KBM-7 (cell line): ENCODE results near the gene LMNB1.
"Not testable (repeated sequence)": the region's sequence is repeated elsewhere in the genome, so short reads cannot be mapped to it uniquely, and the experiment has no call there.

Source experiments
- DNase-seq: peaks from one replicate; pipeline ENCODE4 v3.0.0-alpha.2; 2015
- in situ Hi-C: fragments of 300-500 bp; cut with MboI; formaldehyde crosslinking; loops from 2 replicates; pipeline ENCODE4 v1.14.3; 2020; ENCODE audit warnings: low sequenced_read_pairs, low pct_unique_long_range_greater_than_20kb, mixed read lengths

The LMNB1 gene

DNA sequence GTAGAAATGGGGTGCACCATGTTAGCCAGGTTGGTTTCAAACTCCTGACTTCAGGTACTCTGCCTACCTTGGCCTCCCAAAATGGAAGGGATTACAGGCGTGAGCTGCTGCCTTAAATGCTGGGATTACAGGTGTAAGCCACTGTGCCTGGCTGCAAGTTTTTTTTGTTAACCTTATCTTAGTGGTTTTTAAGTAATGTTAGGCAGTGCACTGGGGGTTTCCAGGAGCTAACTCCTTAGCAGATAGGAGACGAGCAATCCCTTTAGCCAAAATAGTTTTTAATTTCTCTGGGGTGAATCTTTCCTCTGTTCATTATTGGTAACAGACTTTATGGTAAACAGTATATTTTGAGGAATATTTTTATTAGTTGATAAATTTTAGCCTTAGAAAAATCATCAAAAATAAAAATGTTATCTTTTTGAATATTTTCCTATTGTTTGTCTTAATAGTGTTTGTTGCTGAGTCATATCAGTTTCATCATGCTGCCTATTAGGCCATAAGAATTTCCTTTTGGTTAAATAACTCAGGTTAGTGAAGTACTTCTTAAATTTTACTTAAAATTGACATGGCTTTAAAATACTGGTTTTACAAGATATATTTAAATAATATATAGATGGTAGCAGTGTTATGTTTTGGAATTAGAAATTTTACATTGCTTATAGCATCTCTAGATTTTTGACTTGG, 37.9 kb downstream of the LMNB1 start:
- DNase-seq, result no peak
- in situ Hi-C loops, result no loop called here

DNA sequence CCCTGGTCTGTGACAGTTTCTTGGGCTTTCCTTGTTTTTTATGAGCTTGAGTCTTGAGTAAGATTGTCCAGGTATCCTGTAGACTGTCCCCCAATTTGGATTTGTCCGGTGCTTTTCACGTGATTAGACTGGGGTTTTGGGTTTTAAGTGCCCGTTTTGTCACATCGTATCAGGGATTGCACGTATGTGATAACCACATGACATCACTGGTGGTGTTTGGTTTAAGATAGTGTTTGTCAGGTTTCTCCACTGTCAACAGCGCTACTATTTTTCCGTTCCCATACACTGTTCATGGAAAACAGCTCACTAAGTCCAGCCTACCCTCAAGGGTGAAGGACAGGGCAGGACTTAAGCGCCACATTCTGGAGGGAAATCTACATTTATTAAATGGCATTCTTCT, 39.7 kb downstream of the LMNB1 start:
- in situ Hi-C loops, result no loop called here
- DNase-seq, result no peak

DNA sequence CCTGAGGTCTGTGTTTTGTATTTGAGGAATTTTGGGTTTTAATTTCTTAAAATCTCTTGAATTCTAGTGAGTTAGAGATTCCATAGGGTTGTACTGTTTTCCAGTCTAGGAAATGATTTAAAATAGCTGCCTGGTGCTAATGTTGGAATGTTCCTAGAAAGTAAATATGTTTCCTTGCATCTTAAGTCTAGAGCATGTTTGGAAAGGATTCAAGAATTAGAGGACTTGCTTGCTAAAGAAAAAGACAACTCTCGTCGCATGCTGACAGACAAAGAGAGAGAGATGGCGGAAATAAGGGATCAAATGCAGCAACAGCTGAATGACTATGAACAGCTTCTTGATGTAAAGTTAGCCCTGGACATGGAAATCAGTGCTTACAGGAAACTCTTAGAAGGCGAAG, 41.8 kb downstream of the LMNB1 start:
- no peak for DNase-seq
- in situ Hi-C loops, result no loop called here

DNA sequence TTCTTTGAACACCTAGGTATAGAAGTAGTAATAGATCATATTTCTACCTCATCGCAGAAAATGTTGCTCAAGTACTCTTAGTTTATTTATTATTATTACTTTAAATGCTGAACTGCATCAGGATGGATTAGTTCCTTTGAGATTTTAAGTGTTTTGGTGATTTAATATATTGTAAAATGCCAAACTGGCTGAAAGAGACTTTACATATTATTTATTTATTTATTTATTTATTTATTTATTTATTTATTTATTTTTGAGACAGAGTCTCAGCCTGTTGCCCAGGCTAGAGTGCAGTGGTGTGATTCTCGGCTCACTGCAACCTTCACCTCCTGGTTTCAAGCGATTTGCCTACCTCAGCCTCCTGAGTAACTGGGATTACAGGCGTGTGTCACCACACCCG, 42.3 kb downstream of the LMNB1 start:
- DNase-seq, result no peak
- in situ Hi-C loops, result no loop called here

DNA sequence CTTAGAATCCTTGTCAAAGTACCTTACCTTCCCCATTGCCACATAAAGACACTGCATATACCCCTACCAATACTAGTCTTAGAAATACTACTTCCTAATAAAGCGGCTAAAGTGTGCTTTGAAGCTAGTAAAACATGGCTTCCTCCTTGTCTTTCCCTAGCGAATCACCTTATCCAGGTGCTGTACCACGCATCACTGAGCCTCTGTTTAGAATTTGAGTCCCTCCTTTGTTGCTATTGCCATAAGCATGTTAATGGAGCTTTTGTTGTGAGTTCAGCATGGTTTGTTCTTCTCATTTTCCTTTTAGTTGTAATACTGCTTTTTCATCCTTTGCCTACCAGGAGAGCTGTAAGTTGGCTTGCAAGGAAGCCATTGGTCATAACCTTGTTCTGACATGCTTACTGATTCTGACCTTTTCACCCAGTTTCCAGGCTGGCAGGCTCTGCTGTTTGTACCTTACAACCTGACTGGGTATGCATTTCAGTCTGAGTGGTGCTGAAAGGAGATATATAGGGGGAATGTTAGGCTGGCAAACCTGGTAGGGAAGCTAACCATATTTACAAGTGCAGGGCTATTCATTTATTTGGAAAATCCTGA, 49.8 kb downstream of the LMNB1 start:
- no peak for DNase-seq
- in situ Hi-C loops, result no loop called here

DNA sequence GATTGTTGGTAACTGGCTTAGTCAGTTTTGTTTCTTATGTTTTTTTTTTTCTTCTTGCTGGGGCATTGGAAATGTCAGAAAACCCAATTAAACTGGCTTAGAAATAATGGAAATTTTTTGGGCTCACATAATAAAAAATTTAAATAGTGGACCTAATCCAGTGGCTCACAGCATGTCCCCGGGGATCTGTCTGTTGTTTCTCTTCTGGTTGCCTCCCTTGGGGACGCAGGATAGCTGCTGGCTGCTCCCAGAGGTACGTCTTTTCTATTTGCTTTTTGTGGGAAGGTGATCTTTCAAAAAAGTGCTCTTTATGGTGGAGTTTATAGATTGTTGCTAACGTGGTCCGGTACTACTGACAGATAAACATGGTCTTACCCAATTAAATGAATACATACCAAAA, 52.2 kb downstream of the LMNB1 start:
- in situ Hi-C loops, result no loop called here

DNA sequence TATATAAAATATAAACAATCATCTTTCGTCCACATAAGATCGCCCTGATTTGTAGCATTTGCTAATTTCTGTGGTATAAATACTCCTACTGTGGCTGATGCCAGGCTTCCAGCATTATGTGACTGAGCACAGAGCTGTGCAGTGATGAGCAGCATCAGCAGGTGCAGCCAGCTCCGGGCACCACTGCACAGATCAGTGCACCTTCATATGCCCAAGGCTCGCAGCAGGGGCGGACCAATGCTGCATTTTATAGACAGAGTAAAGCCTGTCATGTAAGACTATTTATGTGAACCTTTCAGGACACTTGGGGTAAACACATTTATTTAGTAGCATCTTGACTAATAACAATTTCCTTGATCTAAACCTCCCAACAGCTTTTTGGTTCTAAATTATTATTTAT, 53.1 kb downstream of the LMNB1 start:
- DNase-seq, result no peak
- in situ Hi-C loops, result no loop called here

More for the DNA sequence above, 52.2 kb downstream of the LMNB1 start:
- no peak for DNase-seq

DNA sequence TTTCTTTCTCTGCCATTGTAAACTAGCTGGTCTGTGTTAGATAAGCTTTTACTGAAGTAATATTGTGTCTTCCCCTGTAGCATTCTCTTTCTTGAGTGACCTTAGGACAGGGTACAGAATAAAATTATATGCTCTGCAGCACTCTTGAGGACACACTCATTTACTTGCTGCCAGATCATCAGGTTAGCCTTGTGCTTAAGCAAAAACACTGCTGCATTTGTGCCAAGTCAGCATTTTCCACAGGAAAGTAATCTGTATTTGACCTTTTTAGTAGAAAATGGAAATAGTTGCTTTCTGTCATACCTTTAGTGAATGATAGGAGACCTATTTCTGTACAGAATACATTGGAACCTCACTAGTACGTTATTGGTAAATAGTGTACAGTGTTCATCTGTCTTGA, 54.2 kb downstream of the LMNB1 start:
- no peak for DNase-seq

DNA sequence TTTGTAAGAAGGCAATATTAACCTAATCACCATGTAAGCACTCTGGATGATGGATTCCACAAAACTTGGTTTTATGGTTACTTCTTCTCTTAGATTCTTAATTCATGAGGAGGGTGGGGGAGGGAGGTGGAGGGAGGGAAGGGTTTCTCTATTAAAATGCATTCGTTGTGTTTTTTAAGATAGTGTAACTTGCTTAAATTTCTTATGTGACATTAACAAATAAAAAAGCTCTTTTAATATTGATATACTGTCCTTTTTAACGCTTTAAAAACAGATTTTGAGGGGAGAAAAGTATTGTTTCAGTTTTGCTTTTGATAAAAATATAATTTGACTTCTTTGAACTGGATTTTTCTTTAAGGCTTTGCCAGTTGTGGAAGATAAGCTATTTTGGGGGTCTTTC, 59.8 kb downstream of the LMNB1 start:
- in situ Hi-C loops, result no loop called here
- DNase-seq, result no peak

More for the DNA sequence above, 54.2 kb downstream of the LMNB1 start:
- in situ Hi-C loops, result no loop called here

DNA sequence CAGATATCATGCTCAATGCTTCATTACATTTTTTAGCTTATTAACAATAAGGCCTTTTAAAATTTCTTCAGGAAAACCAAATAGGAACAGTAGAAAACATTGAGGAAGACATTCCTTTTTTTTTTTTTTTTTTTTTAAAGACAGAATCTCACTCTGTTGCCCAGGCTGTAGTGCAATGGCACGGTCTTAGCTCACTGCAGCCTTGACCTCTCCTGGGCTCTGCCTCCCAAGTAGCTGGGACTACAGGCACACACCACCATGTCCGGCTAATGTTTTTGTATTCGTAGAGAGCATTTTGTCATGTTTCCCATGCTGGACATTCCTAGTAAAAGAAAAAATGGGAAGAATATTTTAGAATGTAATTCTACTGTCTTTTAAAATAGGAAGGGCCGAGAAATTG, 60.3 kb downstream of the LMNB1 start:
- DNase-seq, result no peak
- in situ Hi-C loops, result no loop called here

DNA sequence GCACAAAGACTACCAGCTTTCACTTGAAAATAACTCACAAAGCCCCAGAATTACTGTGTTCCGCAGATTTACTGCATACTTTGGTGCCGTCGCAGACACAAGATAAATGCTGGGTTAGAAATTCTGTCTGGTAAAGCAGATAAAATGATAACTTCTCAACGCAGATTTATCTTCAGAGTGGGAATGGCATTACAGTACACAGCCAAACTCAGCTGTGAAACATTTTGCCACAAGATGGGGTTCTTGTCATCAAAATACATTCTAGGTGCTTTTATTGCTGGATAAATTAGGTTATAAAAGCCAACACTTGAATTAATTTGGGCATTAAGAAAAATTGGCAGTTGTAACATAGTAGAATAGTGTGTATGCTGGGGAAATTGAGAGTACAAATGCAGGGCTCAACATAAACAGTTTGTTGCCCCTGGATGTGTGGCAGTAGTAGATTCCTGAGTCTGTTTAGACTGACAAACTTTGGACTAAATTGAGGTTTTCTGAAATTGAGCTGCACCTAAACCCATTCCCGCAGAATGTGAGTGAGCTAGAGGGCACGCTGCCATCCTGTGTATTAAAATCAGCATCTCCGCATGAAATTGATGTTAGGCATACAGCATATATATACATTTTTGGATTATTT, 61.1 kb downstream of the LMNB1 start:
- DNase-seq, result no peak
- in situ Hi-C loops, result no loop called here

DNA sequence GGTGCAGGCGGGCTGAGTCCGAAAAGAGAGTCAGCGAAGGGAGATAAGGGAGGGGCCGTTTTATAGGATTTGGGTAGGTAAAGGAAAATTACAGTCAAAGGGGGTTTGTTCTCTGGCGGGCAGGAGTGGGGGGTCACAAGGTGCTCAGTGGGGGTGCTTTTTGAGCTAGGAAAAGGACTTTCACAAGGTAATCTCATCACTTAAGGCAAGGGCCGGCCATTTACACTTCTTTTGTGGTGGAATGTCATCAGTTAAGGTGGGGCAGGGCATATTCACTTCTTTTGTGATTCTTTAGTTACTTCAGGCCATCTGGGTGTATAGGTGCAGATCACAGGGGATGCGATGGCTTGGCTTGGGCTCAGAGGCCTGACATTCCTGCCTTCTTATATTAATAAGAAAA, 62.5 kb downstream of the LMNB1 start:
- in situ Hi-C loops, DNase-seq: not testable (repeated sequence)

DNA sequence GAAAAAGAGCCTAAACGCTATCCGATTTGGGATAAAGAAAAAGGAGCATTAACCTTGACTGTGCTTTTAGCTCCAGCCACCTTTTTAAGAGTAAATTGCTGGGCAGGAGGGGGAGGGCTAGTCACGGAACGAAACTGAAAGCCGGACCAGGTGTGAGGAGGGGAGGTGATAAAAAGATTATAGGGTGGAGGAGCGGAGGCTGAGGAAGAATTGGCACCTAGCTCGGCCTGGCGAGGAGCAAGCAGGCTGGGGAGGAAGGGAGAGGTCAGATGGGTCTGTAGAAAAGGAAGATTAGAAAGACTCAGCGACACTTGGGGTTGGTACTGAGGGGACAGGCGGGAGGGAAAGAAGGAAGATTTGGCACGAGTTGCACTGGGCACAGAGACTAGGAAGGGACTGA, 66.4 kb downstream of the LMNB1 start:
- DNase-seq, in situ Hi-C loops: not testable (repeated sequence)

DNA sequence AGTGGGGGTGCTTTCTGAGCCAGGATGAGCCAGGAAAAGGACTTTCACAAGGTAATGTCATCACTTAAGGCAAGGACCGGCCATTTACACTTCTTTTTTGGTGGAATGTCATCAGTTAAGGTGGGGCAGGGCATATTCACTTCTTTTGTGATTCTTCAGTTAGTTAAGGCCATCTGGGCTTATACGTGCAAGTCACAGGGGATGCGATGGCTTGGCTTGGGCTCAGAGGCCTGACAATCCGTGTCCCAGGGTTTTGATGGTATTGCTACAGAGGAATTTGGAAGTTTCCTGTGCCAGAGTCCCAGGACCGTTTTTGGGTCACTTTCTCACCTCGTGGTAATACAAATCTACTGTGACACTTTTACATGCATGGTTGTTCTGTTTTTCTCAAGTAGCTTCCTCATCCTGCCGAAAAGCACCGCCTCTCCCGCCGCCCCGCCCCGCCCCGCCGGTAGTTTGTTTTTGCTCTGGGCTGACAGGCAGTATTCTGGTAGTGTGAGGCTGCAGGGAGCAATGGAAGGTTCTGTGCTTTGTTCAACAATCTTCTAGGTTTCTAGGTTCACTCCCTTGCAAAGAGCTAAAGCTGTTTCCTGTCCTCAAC, 68.6 kb downstream of the LMNB1 start:
- DNase-seq, result peak; percentile 86
- in situ Hi-C loops, result not testable (repeated sequence)

DNA sequence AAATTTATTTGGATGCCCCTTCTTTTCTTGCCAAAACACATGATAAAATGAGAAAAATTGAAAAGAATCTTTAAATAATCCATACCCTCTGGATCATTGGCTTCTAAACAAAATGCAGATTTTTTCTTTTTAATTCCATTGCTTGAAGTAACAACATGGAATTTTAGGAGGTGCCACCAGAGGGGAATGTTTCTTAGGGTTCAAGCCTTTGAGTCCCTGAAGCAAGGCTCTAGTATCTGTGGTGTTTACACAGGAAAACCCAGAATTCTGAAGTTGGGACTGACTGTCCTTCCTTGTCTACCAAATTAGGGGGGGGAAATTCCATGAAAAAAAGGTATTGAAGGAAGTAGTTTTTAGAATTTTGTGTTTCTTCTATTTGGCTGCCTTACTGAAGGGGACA, 69.4 kb downstream of the LMNB1 start:
- no peak for DNase-seq
- in situ Hi-C loops, result no loop called here

DNA sequence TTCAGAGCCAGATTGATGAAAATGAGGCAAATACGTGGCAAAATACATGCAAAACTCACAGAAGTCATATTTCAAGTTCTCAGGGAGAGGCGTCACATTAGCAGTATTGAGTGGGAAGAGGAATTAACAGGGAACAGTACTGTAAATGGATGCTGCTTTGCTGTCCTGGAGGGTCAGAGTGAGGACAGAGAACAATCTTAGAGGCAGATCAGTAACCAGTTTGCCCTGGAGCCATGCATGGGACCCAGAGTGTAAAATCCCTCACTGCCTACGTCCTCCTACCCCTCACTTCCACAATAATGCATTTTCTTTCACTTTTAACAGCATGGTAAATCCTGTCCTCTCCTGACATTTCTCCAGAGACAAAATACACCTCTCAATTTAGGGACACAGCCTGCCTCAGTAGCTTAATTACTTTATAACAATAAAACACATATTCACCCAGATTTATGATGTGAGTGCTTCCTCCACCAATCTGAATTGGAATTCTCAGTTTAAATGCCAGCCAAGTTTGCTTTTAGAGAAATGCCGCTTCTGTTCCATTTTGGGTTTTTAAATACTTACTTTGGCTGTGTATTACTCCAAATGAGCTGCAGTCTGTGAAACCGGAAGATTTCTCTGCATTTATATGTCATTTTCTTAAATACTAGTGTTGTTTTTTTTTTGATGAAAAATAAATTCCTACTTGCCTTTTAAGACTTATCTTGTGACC, 70.0 kb downstream of the LMNB1 start:
- no peak for DNase-seq
- in situ Hi-C loops, result no loop called here

DNA sequence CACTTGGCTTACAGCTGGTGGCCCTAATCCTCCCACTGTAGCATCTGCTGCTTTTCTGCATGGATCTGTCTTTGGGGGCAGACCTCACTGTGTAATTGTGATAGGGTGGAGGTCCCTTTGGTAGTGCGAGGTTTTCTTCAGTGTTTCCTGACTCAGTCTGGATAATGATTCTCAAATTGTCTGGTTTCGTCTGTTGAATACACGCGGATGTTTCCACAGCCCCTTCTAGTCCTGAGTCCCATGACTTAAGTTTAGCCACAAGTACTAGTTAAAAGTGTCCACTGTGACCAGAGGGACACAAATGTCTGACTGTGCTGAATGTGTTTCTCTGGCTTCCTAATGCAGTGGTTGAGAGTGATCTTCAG, 70.5 kb downstream of the LMNB1 start:
- in situ Hi-C loops, result no loop called here
- no peak for DNase-seq

DNA sequence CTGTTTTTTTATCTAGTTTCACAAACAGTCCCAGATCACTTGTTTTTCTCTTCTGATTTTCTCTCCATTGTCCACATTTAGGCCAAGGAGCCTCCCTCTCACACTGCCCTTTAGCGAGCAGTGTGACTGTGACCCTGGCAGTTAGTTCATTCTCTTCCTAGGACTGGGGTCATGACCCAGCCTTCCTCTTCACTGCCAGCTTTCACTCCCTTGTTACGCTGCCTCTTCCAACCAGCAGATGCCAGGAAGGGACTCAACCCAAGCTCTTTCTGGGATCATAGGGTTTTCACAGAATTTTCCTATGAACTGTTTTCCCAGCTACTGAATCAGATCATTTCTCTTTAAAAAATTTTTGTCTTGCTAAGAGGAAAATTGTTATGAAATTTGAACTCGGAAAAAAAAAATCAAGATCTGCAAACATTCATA, 70.9 kb downstream of the LMNB1 start:
- no peak for DNase-seq
- in situ Hi-C loops, result no loop called here

DNA sequence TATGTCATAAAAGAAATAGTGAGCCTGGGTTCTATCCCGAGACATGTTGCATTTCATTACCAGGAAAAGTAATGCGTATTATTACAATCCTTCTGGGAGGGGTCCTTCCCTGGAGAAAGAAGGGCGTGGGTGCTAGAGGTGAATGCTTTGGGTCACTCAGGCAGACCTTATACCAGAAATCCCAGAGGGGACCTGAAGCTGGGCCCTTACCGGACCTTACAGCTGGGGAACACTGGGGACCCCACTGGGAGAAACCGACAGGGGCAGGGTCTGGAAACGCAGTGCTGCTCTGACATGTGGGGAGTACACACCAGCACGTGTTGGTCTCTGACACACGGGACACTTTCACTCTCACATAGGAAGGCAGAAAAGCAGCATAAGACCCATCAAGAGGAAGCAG, 71.3 kb downstream of the LMNB1 start:
- in situ Hi-C loops, result no loop called here
- DNase-seq, result no peak
